Ovary (tissue), 9 donors: ENCODE data around the gene CNTNAP4. TPM values are rescaled to one million over a fixed set of nuclear protein-coding genes. Genes with fewer than 3 reads are reported as not detected.

Source experiments
- DNase-seq, 5 donors: peaks; one replicate each; pipeline ENCODE4 v3.0.0-alpha.2; 2019 to 2020
- H3K27ac ChIP-seq, 2 donors: fragments of 200-600 bp; one replicate each; pipeline versions ENCODE4 v1.5.1 to v1.8.0; 2019 to 2022
- H3K27me3 ChIP-seq: fragments of 200-600 bp; one replicate; pipeline ENCODE4 v1.8.0; 2022
- H3K36me3 ChIP-seq: fragments of 200-600 bp; sonication (generic); one replicate; pipeline ENCODE4 v1.5.1; 2019
- H3K4me1 ChIP-seq: one replicate; pipeline ENCODE4 v1.8.1; 2013; ENCODE audit warnings: mild to moderate bottlenecking, moderate library complexity; ENCODE audit not compliant: insufficient read depth
- H3K4me3 ChIP-seq: fragments of 200-600 bp; sonication (generic); one replicate; pipeline ENCODE4 v1.5.1; 2017
- H3K9me3 ChIP-seq, 2 donors: fragments of 200-600 bp in 1 of 2; sonication (generic) in 1 of 2; one replicate each; pipeline versions ENCODE4 v1.5.1 to v1.8.1; 2013 to 2019; ENCODE audit warnings: mild to moderate bottlenecking in 1 of 2, moderate library complexity in 1 of 2
- EP300 ChIP-seq: sonication (generic); formaldehyde crosslinking; IDR thresholded peaks from one replicate; pipeline ENCODE4 v1.6.1; 2017; ENCODE audit warnings: antibody characterized with exemption
- POLR2A ChIP-seq: fragments of 450-650 bp; IDR thresholded peaks from one replicate; pipeline ENCODE4 v1.6.1; 2017; ENCODE audit warnings: antibody characterized with exemption, mild to moderate bottlenecking, moderate library complexity
- WGBS, 3 donors: extraction: QIAGEN DNeasy Blood & Tissue Kit in 1 of 3; methylation state at CpG; one replicate each; pipeline versions ENCODE4 v1.1.5 to v1.1.7; 2013 to 2017; 5-methylcytosine and 5-hydroxymethylcytosine counted together
- intact Hi-C, 4 donors: fragments of 100-400 bp; cut with DNase I; formaldehyde crosslinking; loops; one replicate each; pipeline versions ENCODE4 v1.11.0 to v1.15.1; 2022 to 2023
- polyA plus RNA-seq, 2 donors: library from polyadenylated mRNA; stranded (reverse); fragments of 200-250 nt in 1 of 2; fragments of 350-450 nt in 1 of 2; fragmentation: Illumina TruSeq in 1 of 2; extraction: RNeasy Lipid Tissue Mini Kit (QIAGEN cat#74804) in 1 of 2; gene quantifications; one replicate each; pipeline ENCODE4 v1.2.3, GENCODE V29; 2013 to 2014
- total RNA-seq, 7 donors: library from RNA; depleted of rRNA in 2 of 7; stranded (reverse); fragments of >200 nt in 2 of 7; fragmentation: NEBNext Ultra II Directional in 3 of 7; extraction: Animal tissue kit (Norgen Biotek cat#: 25700) in 3 of 7; gene quantifications; one replicate each; pipeline versions ENCODE4 v1.1.0 to v1.2.4, GENCODE V29; 2016 to 2023
- TF ChIP-seq, protein P1 (sequence below), 3 donors: fragments of 450-650 bp in 2 of 3; fragments of 200-600 bp in 1 of 3; IDR thresholded peaks; one replicate each; pipeline versions ENCODE4 v1.5.1 to v1.8.0; 2016 to 2022; ENCODE audit warnings: antibody characterized with exemption in 3 of 3, mild to moderate bottlenecking in 1 of 3
- donor health status: DM: no; HTN: no; CAD: no; lungs with moderate emphysema.
- donor health status: DM: no; HTN: no; CAD: no.
- donor health status: Bipolar disorder and iron deficiency.
- donor health status: DM: yes; HTN: yes; CAD: no.
- donor health status: DM: no; HTN: no; CAD: no.
- donor health status: DM: yes; HTN: yes; CAD: no.

The CNTNAP4 gene
- total and polyA plus RNA-seq, 9 donors = 0.07 to 0.52 (median 0.36) TPM; not detected in 5

DNA sequence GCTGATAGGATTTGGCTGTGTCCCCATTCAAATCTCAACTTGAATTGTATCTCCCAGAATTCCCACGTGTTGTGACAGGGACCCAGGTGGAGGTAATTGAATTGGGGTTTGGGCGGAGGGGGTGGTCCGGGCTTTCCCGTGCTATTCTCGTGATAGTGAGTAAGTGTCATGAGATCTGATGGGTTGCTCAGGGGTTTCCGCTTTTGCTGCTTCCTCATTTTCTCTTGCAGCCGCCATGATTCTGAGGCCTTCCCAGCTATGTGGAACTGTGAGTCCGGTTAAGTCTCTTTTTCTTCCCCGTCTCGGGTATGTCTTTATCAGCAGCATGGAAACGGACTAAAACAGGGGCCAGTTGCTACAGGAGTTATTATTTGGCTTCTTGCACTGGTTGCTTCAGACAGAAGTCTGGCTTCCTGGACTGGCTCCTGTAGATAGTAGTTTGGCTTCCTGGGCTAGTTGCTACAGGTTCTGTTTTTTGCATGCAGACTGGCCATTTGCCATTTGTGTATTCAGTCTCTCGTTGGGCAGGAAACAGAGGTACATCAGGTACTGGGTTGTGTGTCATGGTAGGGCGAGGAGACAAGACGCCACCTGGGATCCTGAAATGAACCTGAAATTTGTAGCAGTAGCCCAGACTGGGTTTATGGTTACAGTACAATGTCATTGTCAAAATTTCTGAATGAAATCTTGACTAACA lies 32.6 kb downstream of the CNTNAP4 start:
- no peak for DNase-seq
- no peak overlapping the region for H3K4me3 ChIP-seq
- H3K27ac ChIP-seq = no peak overlapping the region
- TF ChIP-seq EP300 (no peak), POLR2A (no peak)
- TF ChIP-seq, protein P1, sequence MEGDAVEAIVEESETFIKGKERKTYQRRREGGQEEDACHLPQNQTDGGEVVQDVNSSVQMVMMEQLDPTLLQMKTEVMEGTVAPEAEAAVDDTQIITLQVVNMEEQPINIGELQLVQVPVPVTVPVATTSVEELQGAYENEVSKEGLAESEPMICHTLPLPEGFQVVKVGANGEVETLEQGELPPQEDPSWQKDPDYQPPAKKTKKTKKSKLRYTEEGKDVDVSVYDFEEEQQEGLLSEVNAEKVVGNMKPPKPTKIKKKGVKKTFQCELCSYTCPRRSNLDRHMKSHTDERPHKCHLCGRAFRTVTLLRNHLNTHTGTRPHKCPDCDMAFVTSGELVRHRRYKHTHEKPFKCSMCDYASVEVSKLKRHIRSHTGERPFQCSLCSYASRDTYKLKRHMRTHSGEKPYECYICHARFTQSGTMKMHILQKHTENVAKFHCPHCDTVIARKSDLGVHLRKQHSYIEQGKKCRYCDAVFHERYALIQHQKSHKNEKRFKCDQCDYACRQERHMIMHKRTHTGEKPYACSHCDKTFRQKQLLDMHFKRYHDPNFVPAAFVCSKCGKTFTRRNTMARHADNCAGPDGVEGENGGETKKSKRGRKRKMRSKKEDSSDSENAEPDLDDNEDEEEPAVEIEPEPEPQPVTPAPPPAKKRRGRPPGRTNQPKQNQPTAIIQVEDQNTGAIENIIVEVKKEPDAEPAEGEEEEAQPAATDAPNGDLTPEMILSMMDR (IDR thresholded peaks at IDR 0.05) = no peak
- H3K4me1 ChIP-seq = no peaks in the 10 kb centered on the region
- no peaks in the 10 kb centered on the region for H3K36me3 ChIP-seq
- intact Hi-C loops = no loop called here
- no peaks in the 10 kb centered on the region for H3K27me3 ChIP-seq
- WGBS, 3 donors = 90 to 93% (median 92%) methylated on average over 14 of the region's 14 CpGs
- H3K9me3 ChIP-seq = no peaks in the 10 kb centered on the region

GRCh38 chr16:76311260-76311659 lies 34.1 kb downstream of the CNTNAP4 start:
- TF ChIP-seq EP300 = no peak
- TF ChIP-seq, protein P1 (IDR thresholded peaks at IDR 0.05) = no peak
- TF ChIP-seq POLR2A = no peak
- H3K27ac ChIP-seq = no peak overlapping the region
- intact Hi-C loops = no loop called here
- H3K4me1 ChIP-seq = no peaks in the 10 kb centered on the region
- no peaks in the 10 kb centered on the region for H3K36me3 ChIP-seq
- no peaks in the 10 kb centered on the region for H3K9me3 ChIP-seq
- H3K27me3 ChIP-seq = no peaks in the 10 kb centered on the region
- no peak for DNase-seq
- no peak overlapping the region for H3K4me3 ChIP-seq
- WGBS, 3 donors = 80 to 87% (median 85%) methylated on average over 2 of the region's 2 CpGs

- intact Hi-C loops = no loop called here
These were observed 41.4 kb downstream of the CNTNAP4 start for GRCh38 chr16:76318565-76318964.

DNA sequence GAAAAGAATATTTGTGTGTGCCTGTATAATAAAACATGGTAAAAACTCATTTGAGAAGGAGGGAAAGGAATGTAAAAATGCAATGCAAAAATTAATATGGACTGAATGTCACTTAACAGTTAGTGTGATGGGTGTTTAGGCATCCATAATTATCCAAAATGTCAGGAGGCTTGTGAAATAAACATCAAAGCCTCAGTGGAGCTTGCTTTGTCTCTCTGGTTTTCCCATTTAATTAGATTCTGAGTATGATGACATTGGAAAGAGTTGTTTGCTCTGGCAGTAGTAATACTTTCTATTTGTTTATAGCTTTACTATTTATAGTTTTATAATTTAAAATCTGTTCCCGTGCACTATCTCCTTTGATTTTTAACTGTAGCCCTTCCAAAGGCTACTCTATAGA lies 51.9 kb downstream of the CNTNAP4 start:
- Histone ChIP-seq H3K27ac (no peak overlapping the region), H3K4me3 (no peak overlapping the region), H3K27me3 (no peaks in the 10 kb centered on the region), H3K36me3 (no peaks in the 10 kb centered on the region), H3K4me1 (no peaks in the 10 kb centered on the region), H3K9me3 (no peaks in the 10 kb centered on the region)
- no peak for TF ChIP-seq POLR2A
- TF ChIP-seq, protein P1 (IDR thresholded peaks at IDR 0.05) = no peak
- TF ChIP-seq EP300 = no peak
- DNase-seq = no peak
- intact Hi-C loops = no loop called here
- 6 to 12% (median 6%) methylated on average over 1 of the region's 1 CpG for WGBS, 3 donors

More at GRCh38 chr16:76318565-76318964, 41.4 kb downstream of the CNTNAP4 start:
- Histone ChIP-seq H3K9me3 (no peaks in the 10 kb centered on the region), H3K4me3 (no peak overlapping the region), H3K27me3 (no peaks in the 10 kb centered on the region), H3K27ac (no peak overlapping the region), H3K36me3 (no peaks in the 10 kb centered on the region), H3K4me1 (no peaks in the 10 kb centered on the region)
- TF ChIP-seq EP300 (no peak), POLR2A (no peak)
- TF ChIP-seq, protein P1 (IDR thresholded peaks at IDR 0.05) = no peak
- no peak for DNase-seq
